BLaER1 (cell line): ENCODE data around the gene IL17RD.

Experiments used
- H3K27ac ChIP-seq: shearing (Covaris generic); formaldehyde crosslinking; 2 replicates; pipeline ENCODE4 v1.8.1; 2022
- H3K27me3 ChIP-seq: shearing (Covaris generic); formaldehyde crosslinking; 2 replicates; pipeline ENCODE4 v1.8.1; 2022
- H3K36me3 ChIP-seq: shearing (Covaris generic); formaldehyde crosslinking; 2 replicates; pipeline ENCODE4 v1.8.1; 2022
- H3K4me1 ChIP-seq: shearing (Covaris generic); formaldehyde crosslinking; 2 replicates; pipeline ENCODE4 v1.8.1; 2022
- H3K4me2 ChIP-seq: shearing (Covaris generic); formaldehyde crosslinking; 2 replicates; pipeline ENCODE4 v1.8.1; 2022
- H3K4me3 ChIP-seq: shearing (Covaris generic); formaldehyde crosslinking; 2 replicates; pipeline ENCODE4 v1.8.1; 2022
- H3K9ac ChIP-seq: shearing (Covaris generic); formaldehyde crosslinking; 2 replicates; pipeline ENCODE4 v1.8.1; 2022
- H3K9me3 ChIP-seq: shearing (Covaris generic); formaldehyde crosslinking; 2 replicates; pipeline ENCODE4 v1.8.1; 2022
- H4K20me1 ChIP-seq: shearing (Covaris generic); formaldehyde crosslinking; 2 replicates; pipeline ENCODE4 v1.8.1; 2022
- Cebpa-rat ChIP-seq: shearing (Covaris generic); IDR thresholded peaks from 2 replicates; pipeline ENCODE4 v1.8.1; 2022

The IL17RD gene

GRCh38 chr3:57062101-57062631, 103.0 kb downstream of the IL17RD start:
- no peak overlapping the region for H3K4me2 ChIP-seq
- TF ChIP-seq Cebpa-rat, result no peak

GRCh38 chr3:57061556-57061955, 103.6 kb downstream of the IL17RD start:
- no peak overlapping the region for H3K27ac ChIP-seq
- H4K20me1 ChIP-seq, result no peaks in the 10 kb centered on the region
- H3K4me3 ChIP-seq, result no peak overlapping the region
- H3K27me3 ChIP-seq, result no peaks in the 10 kb centered on the region
- H3K9me3 ChIP-seq, result no peaks in the 10 kb centered on the region
- H3K9ac ChIP-seq, result no peak overlapping the region
- no peak for TF ChIP-seq Cebpa-rat
- H3K4me2 ChIP-seq, result no peak overlapping the region
- H3K4me1 ChIP-seq, result peaks cover 45% of the 10 kb centered on the region
- no peaks in the 10 kb centered on the region for H3K36me3 ChIP-seq

More at GRCh38 chr3:57062101-57062631, 103.0 kb downstream of the IL17RD start:
- Histone ChIP-seq H4K20me1 (no peaks in the 10 kb centered on the region), H3K27me3 (no peaks in the 10 kb centered on the region), H3K36me3 (no peaks in the 10 kb centered on the region), H3K9me3 (no peaks in the 10 kb centered on the region), H3K4me3 (no peak overlapping the region), H3K9ac (no peak overlapping the region), H3K4me1 (peaks cover 52% of the 10 kb centered on the region), H3K27ac (peak overlapping the region; percentile 47)

- no peaks in the 10 kb centered on the region for H3K9me3 ChIP-seq
- peaks cover 35% of the 10 kb centered on the region for H3K4me1 ChIP-seq
- no peaks in the 10 kb centered on the region for H3K36me3 ChIP-seq
- H3K27me3 ChIP-seq, result no peaks in the 10 kb centered on the region
- H4K20me1 ChIP-seq, result no peaks in the 10 kb centered on the region
- H3K4me3 ChIP-seq, result no peak within 1 kb of the TSS
- H3K27ac ChIP-seq, result no peak within 1 kb of the TSS
- H3K9ac ChIP-seq, result no peak within 1 kb of the TSS
- H3K4me2 ChIP-seq, result no peak within 1 kb of the TSS
- TF ChIP-seq Cebpa-rat, result no peak
Observed at GRCh38 chr3:57060089-57060821, 104.9 kb downstream of the IL17RD start, which contains the start of gene SPATA12. Gene SPATA12 (plus strand): TSS chr3:57060664. CDS start chr3:57073695, 13,031 bp downstream.

- H3K4me3 ChIP-seq, result no peak overlapping the region
- no peak overlapping the region for H3K4me2 ChIP-seq
- no peaks in the 10 kb centered on the region for H3K36me3 ChIP-seq
- no peak overlapping the region for H3K27ac ChIP-seq
- H3K27me3 ChIP-seq, result no peaks in the 10 kb centered on the region
- TF ChIP-seq Cebpa-rat, result no peak
- no peaks in the 10 kb centered on the region for H3K9me3 ChIP-seq
- no peak overlapping the region for H3K9ac ChIP-seq
- peaks cover 27% of the 10 kb centered on the region for H3K4me1 ChIP-seq
- H4K20me1 ChIP-seq, result no peaks in the 10 kb centered on the region
Observed at GRCh38 chr3:57059411-57059810, 105.7 kb downstream of the IL17RD start.

GRCh38 chr3:57057351-57057750, 107.8 kb downstream of the IL17RD start:
- Histone ChIP-seq H3K4me2 (no peak overlapping the region), H3K36me3 (no peaks in the 10 kb centered on the region), H3K4me3 (no peak overlapping the region), H4K20me1 (no peaks in the 10 kb centered on the region), H3K27ac (no peak overlapping the region), H3K27me3 (no peaks in the 10 kb centered on the region), H3K9me3 (no peaks in the 10 kb centered on the region), H3K9ac (no peak overlapping the region), H3K4me1 (peaks cover 7% of the 10 kb centered on the region)
- TF ChIP-seq Cebpa-rat, result no peak

GRCh38 chr3:57053122-57053521, 112.0 kb downstream of the IL17RD start:
- no peak overlapping the region for H3K4me3 ChIP-seq
- no peaks in the 10 kb centered on the region for H3K9me3 ChIP-seq
- no peak overlapping the region for H3K27ac ChIP-seq
- H3K9ac ChIP-seq, result no peak overlapping the region
- H4K20me1 ChIP-seq, result no peaks in the 10 kb centered on the region
- no peaks in the 10 kb centered on the region for H3K27me3 ChIP-seq
- no peaks in the 10 kb centered on the region for H3K36me3 ChIP-seq
- H3K4me1 ChIP-seq, result peaks cover 24% of the 10 kb centered on the region
- H3K4me2 ChIP-seq, result no peak overlapping the region
- no peak for TF ChIP-seq Cebpa-rat

- Histone ChIP-seq H4K20me1 (no peaks in the 10 kb centered on the region), H3K9me3 (no peaks in the 10 kb centered on the region), H3K4me1 (peaks cover 28% of the 10 kb centered on the region), H3K27ac (no peak overlapping the region), H3K4me3 (no peak overlapping the region), H3K9ac (no peak overlapping the region), H3K27me3 (no peaks in the 10 kb centered on the region), H3K4me2 (no peak overlapping the region), H3K36me3 (no peaks in the 10 kb centered on the region)
- TF ChIP-seq Cebpa-rat, result no peak
Observed at GRCh38 chr3:57052662-57053061, 112.5 kb downstream of the IL17RD start.

GRCh38 chr3:57048728-57049127, 116.4 kb downstream of the IL17RD start:
- no peak overlapping the region for H3K4me3 ChIP-seq
- H3K9me3 ChIP-seq, result no peaks in the 10 kb centered on the region
- peak overlapping the region; percentile 65 for H3K9ac ChIP-seq
- peak overlapping the region; percentile 75 for H3K4me2 ChIP-seq
- no peaks in the 10 kb centered on the region for H4K20me1 ChIP-seq
- peak overlapping the region; percentile 89 for H3K27ac ChIP-seq
- H3K36me3 ChIP-seq, result no peaks in the 10 kb centered on the region
- H3K4me1 ChIP-seq, result peaks cover 44% of the 10 kb centered on the region
- TF ChIP-seq Cebpa-rat, result no peak
- no peaks in the 10 kb centered on the region for H3K27me3 ChIP-seq

- peak; percentile 72 for TF ChIP-seq Cebpa-rat
- H3K27me3 ChIP-seq, result no peaks in the 10 kb centered on the region
- no peaks in the 10 kb centered on the region for H3K9me3 ChIP-seq
- no peaks in the 10 kb centered on the region for H4K20me1 ChIP-seq
- H3K4me2 ChIP-seq, result peak overlapping the region; percentile 75
- no peak overlapping the region for H3K4me3 ChIP-seq
- H3K4me1 ChIP-seq, result peaks cover 44% of the 10 kb centered on the region
- H3K9ac ChIP-seq, result peak overlapping the region; percentile 65
- no peaks in the 10 kb centered on the region for H3K36me3 ChIP-seq
- H3K27ac ChIP-seq, result peak overlapping the region; percentile 89
Observed at GRCh38 chr3:57048052-57048671, 117.0 kb downstream of the IL17RD start.

GRCh38 chr3:57046101-57046765, 118.9 kb downstream of the IL17RD start:
- Histone ChIP-seq H3K27ac (peak overlapping the region; percentile 89; the same call in 1 of the 2 replicates), H3K4me1 (peaks cover 44% of the 10 kb centered on the region), H3K9ac (no peak overlapping the region), H3K27me3 (no peaks in the 10 kb centered on the region), H3K36me3 (no peaks in the 10 kb centered on the region), H3K4me2 (no peak overlapping the region), H3K9me3 (no peaks in the 10 kb centered on the region), H4K20me1 (no peaks in the 10 kb centered on the region), H3K4me3 (no peak overlapping the region)
- no peak for TF ChIP-seq Cebpa-rat
